IgD-negative memory B cell (primary cell): Measurements from ENCODE around the gene RNASE7. TPM values are rescaled to one million over a fixed set of nuclear protein-coding genes. Genes with fewer than 3 reads are reported as not detected.

Experiments used
- H3K27ac Mint-ChIP-seq, 3 donors: one replicate each; pipeline ENCODE4 v1.8.0; 2020 to 2022; ENCODE audit warnings: mild to moderate bottlenecking in 3 of 3, mixed read lengths in 3 of 3, moderate library complexity in 1 of 3
- H3K27me3 Mint-ChIP-seq: one replicate; pipeline ENCODE4 v1.8.0; 2021; ENCODE audit warnings: mixed read lengths
- H3K36me3 Mint-ChIP-seq: one replicate; pipeline ENCODE4 v1.8.0; 2020; ENCODE audit warnings: mild to moderate bottlenecking, mixed read lengths
- H3K4me1 Mint-ChIP-seq, 3 donors: one replicate each; pipeline ENCODE4 v1.8.0; 2020 to 2022; ENCODE audit warnings: mixed read lengths in 3 of 3, mild to moderate bottlenecking in 1 of 3
- H3K4me3 Mint-ChIP-seq, 4 donors: one replicate each; pipeline ENCODE4 v1.8.0; 2020 to 2022; ENCODE audit warnings: mild to moderate bottlenecking in 4 of 4, mixed read lengths in 4 of 4, moderate library complexity in 3 of 4
- H3K9me3 Mint-ChIP-seq, 3 donors: one replicate each; pipeline ENCODE4 v1.8.0; 2020 to 2021; ENCODE audit warnings: mixed read lengths in 3 of 3, mild to moderate bottlenecking in 1 of 3
- polyA plus RNA-seq: library from polyadenylated mRNA; unstranded; fragments of 300-500 nt; fragmentation: Illumina TruSeq; gene quantifications from one replicate; pipeline ENCODE4 v1.2.3, GENCODE V29; 2021

Gene RNASE7
- polyA plus RNA-seq, 1 donor from 2014 or later: not detected

DNA sequence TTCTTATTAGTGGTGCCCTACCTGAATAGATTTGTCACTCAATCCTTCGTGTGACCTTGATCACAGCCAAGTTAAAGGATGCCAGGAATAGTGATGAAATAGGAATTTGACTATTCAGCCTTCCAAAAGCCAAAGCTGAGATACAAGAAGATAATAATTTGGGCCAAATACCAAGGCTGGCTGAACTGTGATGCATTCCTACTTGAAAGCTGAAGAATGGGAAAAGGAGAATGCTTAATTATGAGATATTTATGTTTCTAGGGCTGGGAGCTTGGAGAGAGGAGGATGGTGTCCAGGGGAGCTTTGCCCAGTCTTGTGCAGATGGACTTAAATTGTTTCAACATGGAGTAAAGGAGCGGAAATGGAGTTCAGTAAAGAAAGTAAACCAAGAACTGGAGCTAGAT, 5.2 kb downstream of the RNASE7 start:
- no peaks in the 10 kb centered on the region for H3K4me1 Mint-ChIP-seq
- no peak overlapping the region for H3K4me3 Mint-ChIP-seq

GRCh38 chr14:21048638-21049037, 6.5 kb downstream of the RNASE7 start:
- Mint-ChIP-seq H3K4me3 (no peak overlapping the region), H3K9me3 (no peaks in the 10 kb centered on the region), H3K27ac (no peak overlapping the region), H3K36me3 (no peaks in the 10 kb centered on the region), H3K4me1 (no peaks in the 10 kb centered on the region), H3K27me3 (peaks cover 14% of the 10 kb centered on the region)

More for the DNA sequence above, 5.2 kb downstream of the RNASE7 start:
- H3K36me3 Mint-ChIP-seq: peaks cover 2% of the 10 kb centered on the region
- no peak overlapping the region for H3K27ac Mint-ChIP-seq
- no peaks in the 10 kb centered on the region for H3K9me3 Mint-ChIP-seq
- peaks cover 15% of the 10 kb centered on the region for H3K27me3 Mint-ChIP-seq

- H3K36me3 Mint-ChIP-seq: no peaks in the 10 kb centered on the region
- peaks cover 12% of the 10 kb centered on the region for H3K27me3 Mint-ChIP-seq
- H3K4me1 Mint-ChIP-seq: no peaks in the 10 kb centered on the region
- no peak overlapping the region for H3K4me3 Mint-ChIP-seq
- H3K9me3 Mint-ChIP-seq: no peaks in the 10 kb centered on the region
- H3K27ac Mint-ChIP-seq: no peak overlapping the region
Observed at GRCh38 chr14:21049271-21049673, 7.1 kb downstream of the RNASE7 start.

GRCh38 chr14:21050597-21050996, 8.4 kb downstream of the RNASE7 start:
- no peak overlapping the region for H3K4me3 Mint-ChIP-seq
- H3K27me3 Mint-ChIP-seq: peaks cover 6% of the 10 kb centered on the region
- no peak overlapping the region for H3K27ac Mint-ChIP-seq
- H3K9me3 Mint-ChIP-seq: no peaks in the 10 kb centered on the region
- H3K36me3 Mint-ChIP-seq: no peaks in the 10 kb centered on the region
- no peaks in the 10 kb centered on the region for H3K4me1 Mint-ChIP-seq

- Mint-ChIP-seq H3K4me1 (no peaks in the 10 kb centered on the region), H3K27me3 (peaks cover 5% of the 10 kb centered on the region), H3K27ac (no peak overlapping the region), H3K36me3 (no peaks in the 10 kb centered on the region), H3K4me3 (no peak overlapping the region), H3K9me3 (no peaks in the 10 kb centered on the region)
Observed at GRCh38 chr14:21053184-21054122, 11.3 kb downstream of the RNASE7 start.

DNA sequence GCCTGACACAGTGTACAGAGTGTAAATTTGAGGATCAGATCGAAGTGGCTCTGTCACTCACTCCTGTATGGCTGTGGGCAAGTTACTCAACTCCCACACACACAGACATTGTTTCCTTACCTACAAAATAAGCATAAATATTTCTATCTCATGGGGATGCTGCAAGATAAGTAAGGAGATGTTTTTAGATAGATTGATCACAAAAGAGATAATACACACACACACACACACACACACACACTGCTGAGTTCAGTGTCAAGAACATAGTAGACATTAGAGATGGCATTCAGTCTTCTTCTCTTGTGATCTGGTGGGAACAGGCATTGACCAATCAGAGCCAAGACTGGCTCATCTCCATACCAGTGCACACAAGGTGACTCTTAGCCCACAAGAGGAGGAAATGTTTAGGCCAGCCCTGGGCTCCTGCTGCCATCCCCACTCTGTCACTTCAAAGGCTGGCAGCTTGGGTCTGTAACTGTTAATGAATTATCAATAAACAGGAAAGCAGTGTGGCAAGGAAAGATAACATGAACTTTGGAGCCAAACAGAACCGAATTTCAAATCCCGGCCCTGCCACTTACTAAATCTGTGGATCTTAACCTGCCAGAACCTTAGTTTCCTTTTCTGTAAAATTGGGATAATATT, 12.1 kb downstream of the RNASE7 start:
- Mint-ChIP-seq H3K27ac (no peak overlapping the region), H3K27me3 (peaks cover 6% of the 10 kb centered on the region), H3K4me1 (no peaks in the 10 kb centered on the region), H3K36me3 (no peaks in the 10 kb centered on the region), H3K9me3 (no peaks in the 10 kb centered on the region), H3K4me3 (no peak overlapping the region)

DNA sequence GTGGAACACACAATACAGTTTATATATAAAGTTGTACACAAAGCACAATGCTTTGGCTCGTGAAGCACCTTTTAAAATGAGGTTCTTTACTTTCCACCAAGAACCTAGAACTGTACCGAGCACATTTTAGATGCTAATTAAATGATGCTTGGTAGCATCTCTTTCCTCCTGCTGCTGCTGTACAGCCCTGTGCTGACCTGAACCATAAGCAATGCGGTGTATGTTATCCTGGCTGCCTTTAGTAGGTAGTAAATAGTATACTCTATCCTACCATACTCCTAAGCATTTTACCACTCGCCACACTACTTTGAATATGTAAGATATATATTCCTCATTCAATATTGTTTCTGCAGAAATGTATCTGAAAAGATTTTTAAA, 12.6 kb downstream of the RNASE7 start:
- Mint-ChIP-seq H3K4me3 (no peak overlapping the region), H3K27ac (no peak overlapping the region), H3K36me3 (no peaks in the 10 kb centered on the region), H3K27me3 (peaks cover 6% of the 10 kb centered on the region), H3K4me1 (no peaks in the 10 kb centered on the region), H3K9me3 (no peaks in the 10 kb centered on the region)

- Mint-ChIP-seq H3K27me3 (peaks cover 8% of the 10 kb centered on the region), H3K27ac (no peak overlapping the region), H3K4me3 (peak overlapping the region in 1 of 4 donors; percentile 56), H3K9me3 (no peaks in the 10 kb centered on the region), H3K36me3 (no peaks in the 10 kb centered on the region), H3K4me1 (no peaks in the 10 kb centered on the region)
Observed at GRCh38 chr14:21055432-21056117, 13.4 kb downstream of the RNASE7 start.

GRCh38 chr14:21056520-21057163, 14.5 kb downstream of the RNASE7 start:
- Mint-ChIP-seq H3K4me1 (no peaks in the 10 kb centered on the region), H3K27ac (peak overlapping the region in 1 of 3 donors; percentile 47), H3K36me3 (no peaks in the 10 kb centered on the region), H3K4me3 (no peak overlapping the region), H3K27me3 (peaks cover 13% of the 10 kb centered on the region), H3K9me3 (no peaks in the 10 kb centered on the region)

DNA sequence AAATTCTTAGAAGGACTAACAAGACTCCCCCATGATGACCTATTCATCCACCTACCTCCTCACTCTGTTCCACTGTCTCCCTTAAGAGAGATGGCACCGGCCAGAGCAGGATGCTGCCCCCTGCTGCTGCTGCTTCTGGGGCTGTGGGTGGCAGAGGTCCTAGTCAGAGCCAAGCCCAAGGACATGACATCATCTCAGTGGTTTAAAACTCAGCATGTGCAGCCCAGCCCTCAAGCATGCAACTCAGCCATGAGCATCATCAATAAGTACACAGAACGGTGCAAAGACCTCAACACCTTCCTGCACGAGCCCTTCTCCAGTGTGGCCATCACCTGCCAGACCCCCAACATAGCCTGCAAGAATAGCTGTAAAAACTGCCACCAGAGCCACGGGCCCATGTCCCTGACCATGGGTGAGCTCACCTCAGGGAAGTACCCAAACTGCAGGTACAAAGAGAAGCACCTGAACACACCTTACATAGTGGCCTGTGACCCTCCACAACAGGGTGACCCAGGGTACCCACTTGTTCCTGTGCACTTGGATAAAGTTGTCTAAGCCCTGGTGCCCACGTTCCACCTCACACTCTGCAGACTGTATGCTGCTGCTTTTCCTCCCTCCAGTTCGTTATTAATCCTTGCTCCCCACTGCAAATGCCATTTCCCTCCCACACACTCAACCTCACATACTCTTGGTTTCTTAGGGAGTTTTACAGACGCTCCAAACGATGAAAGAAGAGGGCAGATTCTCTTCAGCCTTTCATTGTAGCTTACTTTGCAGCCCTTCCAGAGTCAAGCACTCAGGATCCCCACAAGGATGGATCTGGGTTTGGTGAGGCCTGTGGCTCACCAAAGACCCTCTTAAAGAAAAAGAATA, 15.9 kb downstream of the RNASE7 start, which contains the start of gene RNASE8:
Gene RNASE8 (plus strand): TSS at position 20 of the 873 bp plus-strand sequence. CDS start 71 bp downstream, at position 91.
- H3K4me3 Mint-ChIP-seq: no peak within 1 kb of the TSS
- H3K27ac Mint-ChIP-seq: peak within 1 kb of the TSS in 1 of 3 donors; percentile 47
- peaks cover 15% of the 10 kb centered on the region for H3K27me3 Mint-ChIP-seq
- H3K9me3 Mint-ChIP-seq: no peaks in the 10 kb centered on the region
- no peaks in the 10 kb centered on the region for H3K36me3 Mint-ChIP-seq
- no peaks in the 10 kb centered on the region for H3K4me1 Mint-ChIP-seq

GRCh38 chr14:21058903-21059302, 16.7 kb downstream of the RNASE7 start:
- Mint-ChIP-seq H3K27ac (no peak overlapping the region), H3K27me3 (peaks cover 16% of the 10 kb centered on the region), H3K4me1 (no peaks in the 10 kb centered on the region), H3K36me3 (no peaks in the 10 kb centered on the region), H3K9me3 (no peaks in the 10 kb centered on the region), H3K4me3 (peak overlapping the region in 1 of 4 donors; percentile 49)

- Mint-ChIP-seq H3K4me1 (no peaks in the 10 kb centered on the region), H3K9me3 (no peaks in the 10 kb centered on the region), H3K4me3 (no peak overlapping the region), H3K27ac (no peak overlapping the region), H3K27me3 (peaks cover 21% of the 10 kb centered on the region), H3K36me3 (no peaks in the 10 kb centered on the region)
Observed at GRCh38 chr14:21059842-21060613, 17.9 kb downstream of the RNASE7 start.

GRCh38 chr14:21060614-21061346, 18.6 kb downstream of the RNASE7 start:
- H3K27me3 Mint-ChIP-seq: peaks cover 26% of the 10 kb centered on the region
- H3K27ac Mint-ChIP-seq: no peak overlapping the region
- no peak overlapping the region for H3K4me3 Mint-ChIP-seq
- H3K9me3 Mint-ChIP-seq: no peaks in the 10 kb centered on the region
- H3K4me1 Mint-ChIP-seq: no peaks in the 10 kb centered on the region
- H3K36me3 Mint-ChIP-seq: no peaks in the 10 kb centered on the region
